Esophagus muscularis mucosa (tissue), 4 donors: Measurements from ENCODE around the gene LDB3. TPM values are rescaled to one million over a fixed set of nuclear protein-coding genes. Genes with fewer than 3 reads are reported as not detected.

ENCODE experiments used
- DNase-seq: peaks from one replicate; pipeline ENCODE4 v3.0.0-alpha.2; 2017; ENCODE audit errors: extremely low spot score
- H3K27ac ChIP-seq, 4 donors: fragments of 200-600 bp; sonication (generic); replicated peaks in 1 of 4; 1 replicate in 3 of 4; 2 replicates in 1 of 4; pipeline ENCODE4 v1.5.1; 2016 to 2019; ENCODE audit warnings: mild to moderate bottlenecking in 1 of 4
- H3K27me3 ChIP-seq, 4 donors: fragments of 200-600 bp; sonication (generic); one replicate each; pipeline versions ENCODE4 v1.5.1 to v1.6.0; 2016 to 2019
- H3K36me3 ChIP-seq, 4 donors: fragments of 200-600 bp; sonication (generic); one replicate each; pipeline ENCODE4 v1.5.1; 2016 to 2019
- H3K4me1 ChIP-seq, 4 donors: fragments of 200-600 bp; sonication (generic); one replicate each; pipeline ENCODE4 v1.5.1; 2016 to 2019
- H3K4me3 ChIP-seq, 4 donors: fragments of 200-600 bp; sonication (generic); 1 replicate in 2 of 4; 2 replicates in 2 of 4; pipeline ENCODE4 v1.5.1; 2016 to 2019; ENCODE audit warnings: mild to moderate bottlenecking in 4 of 4, moderate library complexity in 1 of 4
- H3K9me3 ChIP-seq, 4 donors: fragments of 200-600 bp; sonication (generic); 1 replicate in 3 of 4; 2 replicates in 1 of 4; pipeline ENCODE4 v1.5.1; 2016 to 2019
- EP300 ChIP-seq: sonication (generic); formaldehyde crosslinking; IDR thresholded peaks from one replicate; pipeline ENCODE4 v1.6.1; 2017; ENCODE audit warnings: antibody characterized with exemption
- POLR2A ChIP-seq: fragments of 450-650 bp; IDR thresholded peaks from one replicate; pipeline ENCODE4 v1.6.1; 2017; ENCODE audit warnings: antibody characterized with exemption, moderate library complexity, mild to moderate bottlenecking, low read depth
- POLR2AphosphoS5 ChIP-seq, 2 donors: sonication (generic); formaldehyde crosslinking; IDR thresholded peaks; one replicate each; pipeline ENCODE4 v1.6.1; 2017; ENCODE audit warnings: antibody characterized with exemption in 2 of 2
- WGBS: methylation state at CpG from one replicate; pipeline ENCODE4 v1.1.5; 2018; 5-methylcytosine and 5-hydroxymethylcytosine counted together
- intact Hi-C: fragments of 100-400 bp; cut with DNase I; formaldehyde crosslinking; loops from one replicate; pipeline ENCODE4 v1.15.1; 2023
- total RNA-seq, 4 donors: library from RNA; depleted of rRNA; stranded (reverse); fragments of >200 nt; gene quantifications; one replicate each; pipeline versions ENCODE4 v1.1.0 to v1.2.1, GENCODE V29; 2016
- TF ChIP-seq, protein P1 (sequence below), 3 experiments: fragments of 200-600 bp in 2 of 3; fragments of 450-650 bp in 1 of 3; sonication (generic) in 2 of 3; IDR thresholded peaks; one replicate each; pipeline ENCODE4 v1.5.1; 2017 to 2019; ENCODE audit warnings: antibody characterized with exemption in 3 of 3, mild to moderate bottlenecking in 2 of 3, moderate library complexity in 1 of 3

LDB3 gene
- total RNA-seq, 4 donors from 2014 or later = 12.6 to 42.3 (median 21.6) TPM

GRCh38 chr10:86651021-86651471 lies 17.3 kb upstream of the LDB3 start:
- intact Hi-C loops = no loop called here
- TF ChIP-seq, protein P1, sequence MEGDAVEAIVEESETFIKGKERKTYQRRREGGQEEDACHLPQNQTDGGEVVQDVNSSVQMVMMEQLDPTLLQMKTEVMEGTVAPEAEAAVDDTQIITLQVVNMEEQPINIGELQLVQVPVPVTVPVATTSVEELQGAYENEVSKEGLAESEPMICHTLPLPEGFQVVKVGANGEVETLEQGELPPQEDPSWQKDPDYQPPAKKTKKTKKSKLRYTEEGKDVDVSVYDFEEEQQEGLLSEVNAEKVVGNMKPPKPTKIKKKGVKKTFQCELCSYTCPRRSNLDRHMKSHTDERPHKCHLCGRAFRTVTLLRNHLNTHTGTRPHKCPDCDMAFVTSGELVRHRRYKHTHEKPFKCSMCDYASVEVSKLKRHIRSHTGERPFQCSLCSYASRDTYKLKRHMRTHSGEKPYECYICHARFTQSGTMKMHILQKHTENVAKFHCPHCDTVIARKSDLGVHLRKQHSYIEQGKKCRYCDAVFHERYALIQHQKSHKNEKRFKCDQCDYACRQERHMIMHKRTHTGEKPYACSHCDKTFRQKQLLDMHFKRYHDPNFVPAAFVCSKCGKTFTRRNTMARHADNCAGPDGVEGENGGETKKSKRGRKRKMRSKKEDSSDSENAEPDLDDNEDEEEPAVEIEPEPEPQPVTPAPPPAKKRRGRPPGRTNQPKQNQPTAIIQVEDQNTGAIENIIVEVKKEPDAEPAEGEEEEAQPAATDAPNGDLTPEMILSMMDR (IDR thresholded peaks at IDR 0.05) = no peak
- TF ChIP-seq POLR2A (no peak), EP300 (no peak), POLR2AphosphoS5 (IDR thresholded peaks at IDR 0.05) (no peak)
- H3K4me1 ChIP-seq = peaks cover 17 to 39% (median 24%) of the 10 kb centered on the region in 4 donors
- WGBS = 96% methylated on average over 7 of the region's 8 CpGs
- H3K9me3 ChIP-seq = no peaks in the 10 kb centered on the region
- no peaks in the 10 kb centered on the region for H3K27me3 ChIP-seq
- no peaks in the 10 kb centered on the region for H3K36me3 ChIP-seq
- no peak overlapping the region for H3K4me3 ChIP-seq
- H3K27ac ChIP-seq = no peak overlapping the region
- DNase-seq = no peak

- TF ChIP-seq EP300 (no peak), POLR2AphosphoS5 (IDR thresholded peaks at IDR 0.05) (no peak)
- Histone ChIP-seq H3K4me3 (no peak overlapping the region), H3K36me3 (no peaks in the 10 kb centered on the region), H3K4me1 (peaks cover 17 to 39% (median 24%) of the 10 kb centered on the region in 4 donors), H3K27ac (no peak overlapping the region), H3K9me3 (no peaks in the 10 kb centered on the region), H3K27me3 (no peaks in the 10 kb centered on the region)
- DNase-seq = no peak
- intact Hi-C loops = no loop called here
- 90% methylated on average over 14 of the region's 16 CpGs for WGBS
Observed at GRCh38 chr10:86651631-86652331, 16.5 kb upstream of the LDB3 start.

DNA sequence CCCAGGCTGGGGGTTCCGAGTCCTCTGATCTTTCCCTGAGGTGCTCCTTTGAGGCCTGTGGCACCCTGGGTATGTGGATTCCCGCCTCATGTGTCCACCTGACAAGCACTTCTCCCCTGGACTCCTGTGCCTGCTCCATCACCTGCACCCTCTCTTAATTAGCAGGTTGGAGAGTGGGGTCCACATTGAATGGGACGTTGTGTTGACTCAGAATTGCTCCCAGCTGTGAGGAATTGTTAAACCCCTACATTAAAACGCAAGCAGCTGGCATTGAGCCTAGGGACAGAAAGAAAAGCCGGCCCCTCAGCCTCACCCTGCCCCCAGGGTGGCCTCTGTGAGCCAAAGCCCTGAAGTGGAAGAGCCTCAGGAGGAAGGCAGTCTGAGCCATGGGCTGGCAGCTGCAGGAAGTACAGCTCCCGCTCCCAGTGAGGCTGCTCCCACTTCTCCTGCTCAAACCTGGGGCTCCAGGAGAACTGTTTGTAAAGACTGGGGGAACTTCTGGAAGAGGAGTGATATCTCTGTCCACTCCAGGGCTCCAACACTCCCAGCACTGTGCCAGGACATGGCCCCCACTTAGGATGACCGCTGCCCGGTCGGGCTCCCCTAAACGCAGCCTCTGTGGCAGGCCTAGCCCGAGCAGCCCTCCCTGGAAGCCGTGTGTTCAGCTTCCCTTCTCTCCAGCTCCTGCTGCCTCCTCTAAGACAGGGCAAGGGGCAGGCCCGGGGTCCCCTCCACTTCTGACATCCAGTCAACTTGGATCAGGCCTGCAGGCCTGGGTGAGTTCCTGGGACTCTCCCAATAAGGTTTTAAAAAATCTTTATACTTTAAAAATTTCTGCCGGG lies 15.7 kb upstream of the LDB3 start:
- intact Hi-C loops = no loop called here
- H3K27me3 ChIP-seq = no peaks in the 10 kb centered on the region
- 84% methylated on average over 11 of the region's 14 CpGs for WGBS
- no peak overlapping the region for H3K4me3 ChIP-seq
- no peaks in the 10 kb centered on the region for H3K9me3 ChIP-seq
- peaks cover 17 to 39% (median 24%) of the 10 kb centered on the region in 4 donors for H3K4me1 ChIP-seq
- no peak for DNase-seq
- H3K36me3 ChIP-seq = no peaks in the 10 kb centered on the region
- TF ChIP-seq EP300 = no peak
- no peak for TF ChIP-seq POLR2A
- TF ChIP-seq POLR2AphosphoS5 (IDR thresholded peaks at IDR 0.05) = no peak
- TF ChIP-seq, protein P1 (IDR thresholded peaks at IDR 0.05) = no peak
- no peak overlapping the region for H3K27ac ChIP-seq

DNA sequence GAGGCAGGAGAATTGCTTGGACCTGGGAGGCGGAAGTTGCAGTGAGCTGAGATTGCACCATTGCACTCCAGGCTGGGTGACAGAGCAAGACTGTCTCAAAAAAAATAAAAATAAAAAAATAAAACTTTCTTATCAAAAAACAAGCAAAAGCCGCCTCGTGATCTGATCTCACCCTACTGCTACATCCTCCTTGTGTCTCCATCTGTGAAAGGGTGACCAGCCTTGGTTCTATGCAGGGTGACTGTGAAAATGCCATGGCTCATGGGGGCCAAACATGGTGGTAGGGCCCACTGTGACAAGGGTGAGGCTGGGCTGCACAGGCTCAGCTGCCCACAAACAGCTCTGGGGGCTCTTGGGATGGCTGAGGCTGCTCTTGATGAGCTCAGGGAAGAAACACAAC lies 14.9 kb upstream of the LDB3 start:
- peaks cover 17 to 33% (median 22%) of the 10 kb centered on the region in 4 donors for H3K4me1 ChIP-seq
- no peaks in the 10 kb centered on the region for H3K9me3 ChIP-seq
- 95% methylated on average over 3 of the region's 3 CpGs for WGBS
- no peaks in the 10 kb centered on the region for H3K27me3 ChIP-seq
- no peaks in the 10 kb centered on the region for H3K36me3 ChIP-seq
- no peak overlapping the region for H3K27ac ChIP-seq
- no peak for DNase-seq
- TF ChIP-seq EP300 = no peak
- TF ChIP-seq POLR2A = no peak
- TF ChIP-seq, protein P1 (IDR thresholded peaks at IDR 0.05) = no peak
- TF ChIP-seq POLR2AphosphoS5 (IDR thresholded peaks at IDR 0.05) = no peak
- no peak overlapping the region for H3K4me3 ChIP-seq
- intact Hi-C loops = no loop called here

DNA sequence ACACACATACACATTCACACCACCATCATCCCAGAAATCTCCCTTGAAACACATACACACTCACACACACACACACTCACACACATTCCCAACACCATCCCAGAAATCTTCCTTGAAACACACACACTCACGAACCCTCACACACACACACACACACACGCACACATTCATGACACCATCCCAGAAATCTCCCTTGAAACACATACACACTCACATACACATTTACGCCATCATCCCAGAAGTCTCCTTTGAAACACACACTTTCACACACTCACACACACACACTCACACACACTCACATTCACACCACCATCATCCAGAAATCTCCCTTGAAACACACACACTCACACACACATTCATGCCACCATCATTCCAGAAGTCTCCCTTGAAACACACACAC lies 14.3 kb upstream of the LDB3 start:
- WGBS = 95% methylated on average over 3 of the region's 3 CpGs
- Histone ChIP-seq H3K4me3 (no peak overlapping the region), H3K27me3 (no peaks in the 10 kb centered on the region), H3K4me1 (peaks cover 11 to 29% (median 19%) of the 10 kb centered on the region in 4 donors), H3K9me3 (no peaks in the 10 kb centered on the region), H3K36me3 (no peaks in the 10 kb centered on the region), H3K27ac (no peak overlapping the region)
- no peak for TF ChIP-seq POLR2AphosphoS5 (IDR thresholded peaks at IDR 0.05)
- TF ChIP-seq EP300 = no peak
- TF ChIP-seq POLR2A = no peak
- TF ChIP-seq, protein P1 (IDR thresholded peaks at IDR 0.05) = no peak
- no peak for DNase-seq
- intact Hi-C loops = no loop called here
